Measurements from ENCODE around the gene ALKBH6.

- TF ChIP-seq CTCF (IDR thresholded peaks at IDR 0.05), result no peak
- TF ChIP-seq POLR2A (IDR thresholded peaks at IDR 0.05), result no peak
Measured at GRCh38 chr19:35995048-35995993, 18.7 kb downstream of the ALKBH6 start, which contains the start of gene SDHAF1.

Measured in lower leg skin (tissue), 3 donors.